Tibial artery (tissue), 4 donors: Measurements from ENCODE around the gene RNF182.

Experiments
- DNase-seq, 2 donors: peaks; one replicate each; pipeline ENCODE4 v3.0.0-alpha.2; 2019
- H3K27ac ChIP-seq, 2 donors: fragments of 200-600 bp; sonication (generic) in 1 of 2; 1 replicate in 1 of 2; 2 replicates in 1 of 2; pipeline ENCODE4 v1.5.1; 2018 to 2019; ENCODE audit warnings: mild to moderate bottlenecking in 1 of 2
- H3K27me3 ChIP-seq, 2 donors: fragments of 200-600 bp; sonication (generic) in 1 of 2; one replicate each; pipeline versions ENCODE4 v1.5.1 to v1.6.0; 2016 to 2019
- H3K36me3 ChIP-seq, 3 donors: fragments of 200-600 bp; sonication (generic) in 2 of 3; one replicate each; pipeline ENCODE4 v1.5.1; 2016 to 2019; ENCODE audit warnings: mild to moderate bottlenecking in 2 of 3
- H3K4me1 ChIP-seq, 4 donors: fragments of 200-600 bp; sonication (generic) in 2 of 4; 1 replicate in 3 of 4; 2 replicates in 1 of 4; pipeline ENCODE4 v1.5.1; 2016 to 2019
- H3K4me3 ChIP-seq, 2 donors: fragments of 200-600 bp; sonication (generic) in 1 of 2; 1 replicate in 1 of 2; 2 replicates in 1 of 2; pipeline ENCODE4 v1.5.1; 2018 to 2019; ENCODE audit warnings: mild to moderate bottlenecking in 2 of 2
- H3K9me3 ChIP-seq, 3 donors: fragments of 200-600 bp; sonication (generic) in 1 of 3; one replicate each; pipeline ENCODE4 v1.5.1; 2016 to 2019
- intact Hi-C: fragments of 100-400 bp; cut with DNase I; formaldehyde crosslinking; loops from one replicate; pipeline ENCODE4 v1.15.0; 2023; ENCODE audit warnings: low total_unique reads
- TF ChIP-seq, protein P1 (sequence below), 2 experiments: fragments of 200-600 bp in 1 of 2; fragments of 450-650 bp in 1 of 2; IDR thresholded peaks; one replicate each; pipeline ENCODE4 v1.5.1; 2017 to 2019; ENCODE audit warnings: antibody characterized with exemption in 2 of 2, mild to moderate bottlenecking in 1 of 2, moderate library complexity in 1 of 2

The RNF182 gene

DNA sequence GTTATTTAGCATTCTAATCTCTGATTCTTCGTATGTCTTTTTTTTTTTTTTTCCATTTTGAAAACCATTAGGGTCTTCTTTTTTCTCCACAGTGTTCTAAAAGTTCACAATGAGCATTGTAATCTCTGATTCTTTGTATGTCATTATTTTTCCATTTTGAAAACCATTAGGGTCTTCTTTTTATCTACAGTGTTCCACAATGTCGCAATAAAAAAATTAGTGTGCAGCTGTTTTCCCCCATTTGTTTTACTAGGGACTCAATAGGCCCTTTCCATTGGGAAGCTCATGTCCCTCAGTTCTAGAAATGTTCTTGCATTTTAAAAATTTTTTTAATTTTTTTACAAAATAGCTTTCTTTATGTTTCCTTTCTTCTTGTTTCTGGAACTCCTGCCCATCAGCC is 64.2 kb downstream of the RNF182 start:
- H3K9me3 ChIP-seq, result no peaks in the 10 kb centered on the region
- H3K4me3 ChIP-seq, result no peak overlapping the region
- intact Hi-C loops, result no loop called here
- no peak overlapping the region for H3K27ac ChIP-seq
- H3K27me3 ChIP-seq, result peaks cover 0 to 18% of the 10 kb centered on the region in 2 donors
- TF ChIP-seq, protein P1, sequence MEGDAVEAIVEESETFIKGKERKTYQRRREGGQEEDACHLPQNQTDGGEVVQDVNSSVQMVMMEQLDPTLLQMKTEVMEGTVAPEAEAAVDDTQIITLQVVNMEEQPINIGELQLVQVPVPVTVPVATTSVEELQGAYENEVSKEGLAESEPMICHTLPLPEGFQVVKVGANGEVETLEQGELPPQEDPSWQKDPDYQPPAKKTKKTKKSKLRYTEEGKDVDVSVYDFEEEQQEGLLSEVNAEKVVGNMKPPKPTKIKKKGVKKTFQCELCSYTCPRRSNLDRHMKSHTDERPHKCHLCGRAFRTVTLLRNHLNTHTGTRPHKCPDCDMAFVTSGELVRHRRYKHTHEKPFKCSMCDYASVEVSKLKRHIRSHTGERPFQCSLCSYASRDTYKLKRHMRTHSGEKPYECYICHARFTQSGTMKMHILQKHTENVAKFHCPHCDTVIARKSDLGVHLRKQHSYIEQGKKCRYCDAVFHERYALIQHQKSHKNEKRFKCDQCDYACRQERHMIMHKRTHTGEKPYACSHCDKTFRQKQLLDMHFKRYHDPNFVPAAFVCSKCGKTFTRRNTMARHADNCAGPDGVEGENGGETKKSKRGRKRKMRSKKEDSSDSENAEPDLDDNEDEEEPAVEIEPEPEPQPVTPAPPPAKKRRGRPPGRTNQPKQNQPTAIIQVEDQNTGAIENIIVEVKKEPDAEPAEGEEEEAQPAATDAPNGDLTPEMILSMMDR (IDR thresholded peaks at IDR 0.05), result no peak
- no peaks in the 10 kb centered on the region for H3K36me3 ChIP-seq
- DNase-seq, result no peak
- no peaks in the 10 kb centered on the region for H3K4me1 ChIP-seq

DNA sequence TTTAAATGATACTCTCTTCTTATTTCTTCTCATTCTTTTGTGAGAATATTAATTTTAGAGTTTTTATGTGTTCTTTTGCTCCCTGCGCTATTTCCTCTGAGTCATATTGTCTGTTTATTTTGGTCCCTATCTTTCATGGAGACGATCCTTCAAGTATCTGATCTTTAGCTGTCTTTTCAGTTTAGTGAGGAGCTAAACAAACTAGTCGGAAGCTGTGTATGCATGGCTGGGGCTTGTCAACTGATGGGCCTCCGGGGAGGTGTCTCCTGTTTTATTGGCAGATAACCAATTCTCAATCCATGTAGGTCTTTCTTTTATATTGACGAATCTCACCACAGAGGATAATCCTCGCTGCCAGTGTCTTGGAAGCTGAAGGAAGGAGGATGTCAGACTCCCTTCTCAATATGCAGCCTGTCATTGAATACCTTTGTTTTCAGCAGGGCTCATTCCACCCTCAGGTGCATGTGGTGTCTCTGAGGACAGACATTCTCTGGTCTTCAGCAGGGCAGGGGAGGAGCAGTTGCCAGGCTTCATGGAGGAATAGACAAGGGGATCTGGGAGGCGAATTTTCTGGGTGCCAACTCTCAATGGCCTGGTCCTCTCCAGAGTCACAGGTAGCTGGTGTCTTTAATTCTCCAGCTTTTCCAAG is 64.9 kb downstream of the RNF182 start:
- TF ChIP-seq, protein P1 (IDR thresholded peaks at IDR 0.05), result no peak
- Histone ChIP-seq H3K4me1 (no peaks in the 10 kb centered on the region), H3K4me3 (no peak overlapping the region), H3K36me3 (no peaks in the 10 kb centered on the region), H3K27me3 (peaks cover 0 to 18% of the 10 kb centered on the region in 2 donors), H3K27ac (no peak overlapping the region), H3K9me3 (no peaks in the 10 kb centered on the region)
- DNase-seq, result no peak
- intact Hi-C loops, result no loop called here

DNA sequence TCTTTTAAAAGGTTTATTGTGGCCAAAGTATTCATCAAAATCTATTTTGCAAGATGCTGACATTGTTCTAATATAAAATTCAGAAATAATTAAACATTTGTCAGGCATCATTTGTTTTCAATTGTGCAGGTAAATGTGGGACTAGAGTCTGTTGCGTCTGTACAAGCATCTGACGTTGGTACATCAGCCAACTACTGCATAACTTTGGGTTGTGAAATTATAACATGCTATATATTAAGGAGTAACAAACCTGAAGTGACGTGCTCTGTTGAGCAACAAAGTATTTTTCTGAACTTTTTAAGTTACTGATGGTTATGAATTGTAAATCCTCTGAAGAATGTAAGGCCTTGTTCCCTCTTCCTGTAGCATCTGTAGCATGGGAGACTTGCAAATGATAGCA is 66.0 kb downstream of the RNF182 start:
- Histone ChIP-seq H3K9me3 (no peaks in the 10 kb centered on the region), H3K36me3 (no peaks in the 10 kb centered on the region), H3K4me1 (no peaks in the 10 kb centered on the region), H3K27ac (no peak overlapping the region), H3K4me3 (no peak overlapping the region), H3K27me3 (peaks cover 0 to 9% of the 10 kb centered on the region in 2 donors)
- DNase-seq, result no peak
- TF ChIP-seq, protein P1 (IDR thresholded peaks at IDR 0.05), result no peak
- intact Hi-C loops, result no loop called here

DNA sequence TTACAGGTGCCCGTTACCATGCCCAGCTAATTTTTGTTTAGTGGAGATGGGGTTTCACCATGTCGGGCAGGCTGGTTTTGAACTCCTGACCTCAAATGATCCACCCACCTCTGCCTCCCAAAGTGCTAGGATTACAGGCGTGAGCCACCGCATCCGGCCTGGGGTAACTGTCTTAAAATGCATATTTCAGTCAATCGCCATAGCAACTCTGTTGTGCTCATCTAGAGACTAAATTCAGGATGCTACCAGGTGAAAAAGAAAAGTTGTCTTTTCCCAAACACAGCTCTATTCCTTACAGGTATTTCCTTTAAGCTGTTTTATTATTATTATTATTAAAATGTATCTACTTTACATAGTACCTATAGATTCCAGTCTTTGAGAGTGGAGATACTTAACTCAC is 66.6 kb downstream of the RNF182 start:
- TF ChIP-seq, protein P1 (IDR thresholded peaks at IDR 0.05), result no peak
- Histone ChIP-seq H3K27me3 (peaks cover 0 to 8% of the 10 kb centered on the region in 2 donors), H3K4me3 (no peak overlapping the region), H3K9me3 (no peaks in the 10 kb centered on the region), H3K4me1 (no peaks in the 10 kb centered on the region), H3K27ac (no peak overlapping the region), H3K36me3 (no peaks in the 10 kb centered on the region)
- intact Hi-C loops, result no loop called here
- DNase-seq, result no peak

DNA sequence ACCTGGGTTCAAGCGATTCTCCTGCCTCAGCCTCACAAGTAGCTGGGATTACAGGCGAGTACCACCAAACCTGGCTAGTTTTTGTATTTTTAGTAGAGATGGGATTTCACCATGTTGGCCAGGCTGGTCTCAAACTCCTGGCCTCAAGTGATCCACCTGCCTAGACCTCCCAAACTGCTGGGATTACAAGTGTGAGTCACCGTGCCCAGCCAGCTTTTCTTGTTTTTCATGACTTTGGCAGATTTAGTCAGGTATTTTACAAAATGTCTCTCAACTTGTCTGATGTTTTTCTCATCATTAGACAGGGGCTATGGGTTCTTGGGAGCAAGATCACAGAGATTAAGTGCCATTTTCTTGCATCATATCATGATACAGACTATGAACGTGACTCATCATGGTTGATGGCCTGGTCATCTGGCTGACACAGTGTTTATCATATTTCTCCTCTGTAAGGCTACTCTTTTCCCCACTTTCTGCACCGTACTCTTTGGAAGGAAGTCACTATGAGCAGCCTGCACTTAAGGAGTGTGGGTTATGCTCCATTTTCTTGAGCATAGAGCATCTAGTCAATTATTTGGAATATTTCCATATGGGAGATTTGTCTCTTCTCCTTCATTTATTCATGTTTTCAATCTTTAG is 67.8 kb downstream of the RNF182 start:
- Histone ChIP-seq H3K4me3 (no peak overlapping the region), H3K36me3 (no peaks in the 10 kb centered on the region), H3K4me1 (no peaks in the 10 kb centered on the region), H3K27me3 (peaks cover 0 to 8% of the 10 kb centered on the region in 2 donors), H3K27ac (no peak overlapping the region), H3K9me3 (no peaks in the 10 kb centered on the region)
- intact Hi-C loops, result no loop called here
- TF ChIP-seq, protein P1 (IDR thresholded peaks at IDR 0.05), result no peak
- DNase-seq, result no peak
